Stimulated activated CD8-positive, alpha-beta memory T cell treated with anti-CD3 and anti-CD28 coated beads, Interleukin-2, amount 100 ng/mL, for 48 hours (primary cell): ENCODE results near the gene ATXN7L3B.
"Not testable (repeated sequence)": the region's sequence is repeated elsewhere in the genome, so short reads cannot be mapped to it uniquely, and the experiment has no call there.

Source experiments
- DNase-seq, 2 donors: peaks; one replicate each; pipeline ENCODE4 v3.0.0-alpha.2; 2020; ENCODE audit warnings: low read depth in 2 of 2

The ATXN7L3B gene

GRCh38 chr12:74537707-74538385 is at the start of gene ATXN7L3B:
TSS of gene ATXN7L3B (plus strand) at chr12:74537835. CDS start at chr12:74538113, 278 bp downstream.
- DNase-seq: peak; percentile 86 to 89

GRCh38 chr12:74488134-74488533 is 49.5 kb upstream of the ATXN7L3B start:
- DNase-seq: no peak

GRCh38 chr12:74489543-74489942 is 48.1 kb upstream of the ATXN7L3B start:
- DNase-seq: no peak

- no peak for DNase-seq
Observed at GRCh38 chr12:74490390-74491064, 47.1 kb upstream of the ATXN7L3B start.

- DNase-seq: no peak
Observed at GRCh38 chr12:74491374-74491773, 46.3 kb upstream of the ATXN7L3B start.

- DNase-seq: no peak
Observed at GRCh38 chr12:74499192-74499591, 38.4 kb upstream of the ATXN7L3B start.

GRCh38 chr12:74508873-74509657 is 28.6 kb upstream of the ATXN7L3B start:
- DNase-seq: not testable (repeated sequence)

- no peak for DNase-seq
Observed at GRCh38 chr12:74509886-74510285, 27.7 kb upstream of the ATXN7L3B start.

GRCh38 chr12:74514098-74514872 is 23.4 kb upstream of the ATXN7L3B start:
- no peak for DNase-seq

GRCh38 chr12:74515849-74516248 is 21.8 kb upstream of the ATXN7L3B start:
- DNase-seq: no peak

- no peak for DNase-seq
Observed at GRCh38 chr12:74526535-74526934, 11.1 kb upstream of the ATXN7L3B start.

GRCh38 chr12:74527491-74527890 is 10.1 kb upstream of the ATXN7L3B start:
- DNase-seq: no peak

- no peak for DNase-seq
Observed at GRCh38 chr12:74530676-74531075, 7.0 kb upstream of the ATXN7L3B start.

GRCh38 chr12:74535536-74535935 is 2.1 kb upstream of the ATXN7L3B start:
- DNase-seq: no peak

- DNase-seq: no peak
Observed at GRCh38 chr12:74537126-74537706, 419 bp upstream of the ATXN7L3B start.

GRCh38 chr12:74538491-74539258 is 1.0 kb downstream of the ATXN7L3B start:
- no peak for DNase-seq

GRCh38 chr12:74539261-74539660 is 1.6 kb downstream of the ATXN7L3B start:
- no peak for DNase-seq

GRCh38 chr12:74539765-74540526 is 2.3 kb downstream of the ATXN7L3B start:
- no peak for DNase-seq

- no peak for DNase-seq
Observed at GRCh38 chr12:74541074-74541473, 3.4 kb downstream of the ATXN7L3B start.

- DNase-seq: no peak
Observed at GRCh38 chr12:74547249-74547648, 9.6 kb downstream of the ATXN7L3B start.
